Neuronal stem cell (in vitro differentiated cells): ENCODE results near the gene FHL5.

Experiments
- DNase-seq: peaks from one replicate; pipeline ENCODE4 v3.0.0-alpha.2; 2013; ENCODE audit warnings: low spot score
- H2AFZ ChIP-seq: one replicate; pipeline ENCODE4 v1.6.1; 2013; ENCODE audit warnings: mild to moderate bottlenecking, low read length, inconsistent platforms
- H2AK5ac ChIP-seq: 2 replicates; pipeline ENCODE4 v1.6.1; 2013; ENCODE audit warnings: low read depth, mild to moderate bottlenecking, inconsistent platforms, low read length, moderate library complexity, mixed read lengths
- H2BK120ac ChIP-seq: 2 replicates; pipeline ENCODE4 v1.6.1; 2013; ENCODE audit warnings: low read depth, mild to moderate bottlenecking, inconsistent platforms, low read length, moderate library complexity, mixed read lengths
- H2BK12ac ChIP-seq: one replicate; pipeline ENCODE4 v1.6.1; 2013; ENCODE audit warnings: low read length, inconsistent platforms
- H2BK15ac ChIP-seq: 2 replicates; pipeline ENCODE4 v1.6.1; 2013; ENCODE audit warnings: mild to moderate bottlenecking, low read length, inconsistent platforms, mixed read lengths
- H2BK5ac ChIP-seq: one replicate; pipeline ENCODE4 v1.6.1; 2013; ENCODE audit warnings: inconsistent platforms, mild to moderate bottlenecking, low read length, moderate library complexity
- H3K14ac ChIP-seq: one replicate; pipeline ENCODE4 v1.6.1; 2013; ENCODE audit warnings: low read length, inconsistent platforms
- H3K18ac ChIP-seq: 2 replicates; pipeline ENCODE4 v1.6.1; 2013; ENCODE audit warnings: low read length, inconsistent platforms
- H3K23ac ChIP-seq: 2 replicates; pipeline ENCODE4 v1.6.1; 2013; ENCODE audit warnings: low read depth, mild to moderate bottlenecking, mixed read lengths, low read length, inconsistent platforms; ENCODE audit not compliant: poor library complexity
- H3K27ac ChIP-seq: replicated peaks from 3 replicates; pipeline ENCODE4 v1.5.1; 2013; ENCODE audit warnings: low read length, inconsistent platforms
- H3K27me3 ChIP-seq, 3 experiments: 2 replicates each; pipeline ENCODE4 v1.6.1; 2013; ENCODE audit warnings: low read length in 3 of 3, mild to moderate bottlenecking in 2 of 3, inconsistent platforms in 1 of 3, low read depth in 1 of 3, mixed read lengths in 1 of 3, moderate library complexity in 1 of 3; ENCODE audit not compliant: control insufficient read depth in 3 of 3, insufficient read depth in 3 of 3
- H3K36me3 ChIP-seq, 2 donors: replicated peaks in 1 of 2; 2 replicates each; pipeline ENCODE4 v1.6.1; 2013; ENCODE audit warnings: low read length in 2 of 2; ENCODE audit not compliant: control insufficient read depth in 2 of 2, insufficient read depth in 2 of 2
- H3K4ac ChIP-seq: 2 replicates; pipeline ENCODE4 v1.6.1; 2013; ENCODE audit warnings: inconsistent platforms, mild to moderate bottlenecking, low read length, moderate library complexity
- H3K4me1 ChIP-seq, 2 donors: 1 replicate in 1 of 2; 2 replicates in 1 of 2; pipeline ENCODE4 v1.6.1; 2013; ENCODE audit warnings: low read length in 2 of 2, low read depth in 1 of 2; ENCODE audit not compliant: control insufficient read depth in 2 of 2, insufficient read depth in 1 of 2
- H3K4me2 ChIP-seq: one replicate; pipeline ENCODE4 v1.6.1; 2013; ENCODE audit warnings: mild to moderate bottlenecking, low read length, inconsistent platforms; ENCODE audit not compliant: insufficient read depth, poor library complexity, severe bottlenecking
- H3K4me3 ChIP-seq, 2 donors: 2 replicates each; pipeline ENCODE4 v1.5.1; 2013; ENCODE audit warnings: low read length in 2 of 2, mild to moderate bottlenecking in 2 of 2, inconsistent platforms in 1 of 2, moderate library complexity in 1 of 2
- H3K79me1 ChIP-seq: one replicate; pipeline ENCODE4 v1.6.1; 2013; ENCODE audit warnings: low read depth, mild to moderate bottlenecking, inconsistent platforms, low read length, moderate library complexity
- H3K9ac ChIP-seq: one replicate; pipeline ENCODE4 v1.6.1; 2013; ENCODE audit warnings: mild to moderate bottlenecking, low read depth, low read length, inconsistent platforms; ENCODE audit not compliant: poor library complexity
- H3K9me3 ChIP-seq, 2 donors: replicated peaks in 1 of 2; 2 replicates each; pipeline versions ENCODE3 to v1.6.1; 2013; ENCODE audit warnings: low read length in 2 of 2, mild to moderate bottlenecking in 2 of 2, inconsistent platforms in 1 of 2, low read depth in 1 of 2, mixed read lengths in 1 of 2, moderate library complexity in 1 of 2; ENCODE audit not compliant: control insufficient read depth in 2 of 2, insufficient read depth in 1 of 2
- H4K8ac ChIP-seq: one replicate; pipeline ENCODE4 v1.6.1; 2013; ENCODE audit warnings: low read depth, mild to moderate bottlenecking, inconsistent platforms, low read length, moderate library complexity
- H4K91ac ChIP-seq: one replicate; pipeline ENCODE4 v1.6.1; 2013; ENCODE audit warnings: low read length, low read depth, mild to moderate bottlenecking, inconsistent platforms; ENCODE audit not compliant: poor library complexity
- WGBS, 2 donors: extraction: QIAGEN DNeasy Blood & Tissue Kit; methylation state at CpG; one replicate each; pipeline ENCODE4 v1.1.7; 2013; ENCODE audit warnings: missing lambda C conversion rate in 2 of 2, mixed read lengths in 1 of 2; ENCODE audit not compliant: insufficient read length in 2 of 2, insufficient replicate concordance in 1 of 2; ENCODE audit errors: extremely low coverage in 2 of 2; 5-methylcytosine and 5-hydroxymethylcytosine counted together

Gene FHL5

GRCh38 chr6:96645106-96645505, 82.2 kb downstream of the FHL5 start:
- Histone ChIP-seq H3K9me3 (no peaks in the 10 kb centered on the region), H2BK12ac (no peak overlapping the region), H3K4me3 (no peak overlapping the region), H3K18ac (no peak overlapping the region), H3K9ac (no peak overlapping the region), H3K4ac (no peak overlapping the region), H3K23ac (no peak overlapping the region), H2BK5ac (no peak overlapping the region), H3K27me3 (no peaks in the 10 kb centered on the region), H3K79me1 (no peaks in the 10 kb centered on the region), H2BK120ac (no peak overlapping the region), H3K36me3 (no peaks in the 10 kb centered on the region), H4K91ac (no peak overlapping the region), H3K4me2 (no peak overlapping the region), H4K8ac (no peak overlapping the region), H3K14ac (no peak overlapping the region), H2AK5ac (no peak overlapping the region), H2BK15ac (no peak overlapping the region), H3K27ac (no peak overlapping the region), H2AFZ (no peak overlapping the region), H3K4me1 (no peaks in the 10 kb centered on the region)
- no peak for DNase-seq
- WGBS, 2 donors, result no CpG with 5 or more reads among the region's 5 CpGs

GRCh38 chr6:96649926-96650325, 87.0 kb downstream of the FHL5 start:
- Histone ChIP-seq H3K27me3 (no peaks in the 10 kb centered on the region), H3K27ac (no peak overlapping the region), H4K8ac (no peak overlapping the region), H2BK120ac (no peak overlapping the region), H3K18ac (no peak overlapping the region), H3K36me3 (no peaks in the 10 kb centered on the region), H2BK12ac (no peak overlapping the region), H3K4me1 (no peaks in the 10 kb centered on the region), H3K9me3 (no peaks in the 10 kb centered on the region), H2AK5ac (no peak overlapping the region), H3K79me1 (no peaks in the 10 kb centered on the region), H3K23ac (no peak overlapping the region), H3K9ac (no peak overlapping the region), H3K14ac (no peak overlapping the region), H2BK5ac (no peak overlapping the region), H3K4me3 (no peak overlapping the region), H3K4me2 (no peak overlapping the region), H2AFZ (no peak overlapping the region), H3K4ac (no peak overlapping the region), H2BK15ac (no peak overlapping the region), H4K91ac (no peak overlapping the region)
- DNase-seq, result no peak
- WGBS, 2 donors, result no CpG with 5 or more reads among the region's 3 CpGs

- Histone ChIP-seq H3K4ac (no peak overlapping the region), H3K36me3 (no peaks in the 10 kb centered on the region), H3K4me2 (no peak overlapping the region), H2AK5ac (no peak overlapping the region), H3K4me1 (no peaks in the 10 kb centered on the region), H3K4me3 (no peak overlapping the region), H3K9me3 (no peaks in the 10 kb centered on the region), H3K79me1 (no peaks in the 10 kb centered on the region), H3K23ac (no peak overlapping the region), H3K27ac (no peak overlapping the region), H4K8ac (no peak overlapping the region), H3K18ac (no peak overlapping the region), H2BK12ac (no peak overlapping the region), H2BK120ac (no peak overlapping the region), H3K27me3 (no peaks in the 10 kb centered on the region), H2BK5ac (no peak overlapping the region), H3K9ac (no peak overlapping the region), H2BK15ac (no peak overlapping the region), H4K91ac (no peak overlapping the region), H3K14ac (no peak overlapping the region), H2AFZ (no peak overlapping the region)
- no CpG with 5 or more reads among the region's 1 CpG for WGBS, 2 donors
- no peak for DNase-seq
Measured at GRCh38 chr6:96651816-96652215, 88.9 kb downstream of the FHL5 start.

- no peak overlapping the region for H2AK5ac ChIP-seq
- no CpG with 5 or more reads among the region's 2 CpGs for WGBS, 2 donors
Measured at GRCh38 chr6:96652552-96652951, 89.6 kb downstream of the FHL5 start.

More at GRCh38 chr6:96652552-96652951, 89.6 kb downstream of the FHL5 start:
- Histone ChIP-seq H2BK12ac (no peak overlapping the region), H3K36me3 (no peaks in the 10 kb centered on the region), H3K27ac (no peak overlapping the region), H3K9ac (no peak overlapping the region), H2AFZ (no peak overlapping the region), H3K4me2 (no peak overlapping the region), H2BK5ac (no peak overlapping the region), H3K27me3 (no peaks in the 10 kb centered on the region), H3K9me3 (no peaks in the 10 kb centered on the region), H3K18ac (no peak overlapping the region), H2BK120ac (no peak overlapping the region), H3K4me1 (peaks cover 0 to 2% of the 10 kb centered on the region in 2 donors), H3K4me3 (no peak overlapping the region), H3K4ac (no peak overlapping the region), H3K23ac (no peak overlapping the region), H3K14ac (no peak overlapping the region), H2BK15ac (no peak overlapping the region), H4K8ac (no peak overlapping the region), H4K91ac (no peak overlapping the region), H3K79me1 (no peaks in the 10 kb centered on the region)
- DNase-seq, result no peak
